ENCODE results near the gene TLE6. TPM values are rescaled to one million over a fixed set of nuclear protein-coding genes. Genes with fewer than 3 reads are reported as not detected.
"Not testable (repeated sequence)": the region's sequence is repeated elsewhere in the genome, so short reads cannot be mapped to it uniquely, and the experiment has no call there.

Gene TLE6
- total and polyA plus RNA-seq, 2 experiments from 2014 or later, result 35.4 to 42.8 TPM

- Histone ChIP-seq H3K4me1 (ENCODE audit: low read depth) (no peaks in the 10 kb centered on the region), H3K4me3 (no peak overlapping the region), H3K9me3 (ENCODE audit: low read depth) (no peaks in the 10 kb centered on the region), H3K27me3 (no peaks in the 10 kb centered on the region), H3K27ac (no peak overlapping the region), H3K36me3 (no peaks in the 10 kb centered on the region)
- DNase-seq (ENCODE audit: low read depth in 1 of 2, low spot score in 1 of 2), result no peak
- TF ChIP-seq CTCF (IDR thresholded peaks at IDR 0.05; ENCODE audit: low read depth, low read length), result no peak
Measured at GRCh38 chr19:2957160-2957559, 20.2 kb upstream of the TLE6 start.

GRCh38 chr19:2960120-2960519, 17.2 kb upstream of the TLE6 start:
- Histone ChIP-seq H3K36me3 (no peaks in the 10 kb centered on the region), H3K27me3 (no peaks in the 10 kb centered on the region), H3K27ac (no peak overlapping the region), H3K4me1 (ENCODE audit: low read depth) (no peaks in the 10 kb centered on the region), H3K9me3 (ENCODE audit: low read depth) (no peaks in the 10 kb centered on the region), H3K4me3 (no peak overlapping the region)
- no peak for TF ChIP-seq CTCF (IDR thresholded peaks at IDR 0.05; ENCODE audit: low read depth, low read length)
- DNase-seq (ENCODE audit: low read depth in 1 of 2, low spot score in 1 of 2), result no peak

- Histone ChIP-seq H3K27me3 (no peaks in the 10 kb centered on the region), H3K36me3 (no peaks in the 10 kb centered on the region), H3K4me1 (ENCODE audit: low read depth) (no peaks in the 10 kb centered on the region), H3K27ac (no peak overlapping the region), H3K9me3 (ENCODE audit: low read depth) (no peaks in the 10 kb centered on the region), H3K4me3 (no peak overlapping the region)
- DNase-seq (ENCODE audit: low read depth in 1 of 2, low spot score in 1 of 2), result peak; percentile 85 to 89
- TF ChIP-seq CTCF (IDR thresholded peaks at IDR 0.05; ENCODE audit: low read depth, low read length), result peak; percentile 61
Measured at GRCh38 chr19:2962018-2962670, 15.2 kb upstream of the TLE6 start.

- Histone ChIP-seq H3K4me1 (ENCODE audit: low read depth) (no peaks in the 10 kb centered on the region), H3K27ac (no peak overlapping the region), H3K9me3 (ENCODE audit: low read depth) (no peaks in the 10 kb centered on the region), H3K27me3 (no peaks in the 10 kb centered on the region), H3K36me3 (no peaks in the 10 kb centered on the region), H3K4me3 (no peak overlapping the region)
- TF ChIP-seq CTCF (IDR thresholded peaks at IDR 0.05; ENCODE audit: low read depth, low read length), result no peak
- DNase-seq (ENCODE audit: low read depth in 1 of 2, low spot score in 1 of 2), result no peak
Measured at GRCh38 chr19:2963122-2963521, 14.2 kb upstream of the TLE6 start.

- H3K27ac ChIP-seq; H3K4me1 ChIP-seq (ENCODE audit: low read depth); DNase-seq (ENCODE audit: low read depth in 1 of 2, low spot score in 1 of 2); H3K36me3 ChIP-seq; H3K27me3 ChIP-seq; H3K4me3 ChIP-seq; H3K9me3 ChIP-seq (ENCODE audit: low read depth): not testable (repeated sequence)
Measured at GRCh38 chr19:2963631-2964030, 13.7 kb upstream of the TLE6 start.

GRCh38 chr19:2964874-2965273, 12.5 kb upstream of the TLE6 start:
- TF ChIP-seq CTCF (IDR thresholded peaks at IDR 0.05; ENCODE audit: low read depth, low read length), result no peak
- no peaks in the 10 kb centered on the region for H3K27me3 ChIP-seq
- H3K36me3 ChIP-seq, result no peaks in the 10 kb centered on the region
- peaks cover 4% of the 10 kb centered on the region for H3K4me1 ChIP-seq (ENCODE audit: low read depth)
- H3K9me3 ChIP-seq (ENCODE audit: low read depth), result no peaks in the 10 kb centered on the region
- H3K27ac ChIP-seq, result no peak overlapping the region
- H3K4me3 ChIP-seq, result no peak overlapping the region
- no peak for DNase-seq (ENCODE audit: low read depth in 1 of 2, low spot score in 1 of 2)
